ENCODE results near the gene IAH1. TPM values are rescaled to one million over a fixed set of nuclear protein-coding genes. Genes with fewer than 3 reads are reported as not detected.

Gene IAH1
- total RNA-seq, 1 experiment from 2014 or later = 25.0 TPM

- Mint-ChIP-seq H3K36me3 (ENCODE audit: insufficient read depth, unreplicated experiment) (peaks cover 24% of the 10 kb centered on the region), H3K27ac (ENCODE audit: unreplicated experiment) (peak overlapping the region; percentile 66), H3K4me1 (ENCODE audit: low read depth, unreplicated experiment) (peaks cover 18% of the 10 kb centered on the region), H3K27me3 (ENCODE audit: unreplicated experiment) (no peaks in the 10 kb centered on the region), H3K9me3 (ENCODE audit: low read depth, unreplicated experiment) (no peaks in the 10 kb centered on the region), H3K4me3 (ENCODE audit: low read depth, unreplicated experiment) (peak overlapping the region; percentile 55)
- no TSS peak for BruUV-seq (replicated peaks)
- DNase-seq = peak; percentile 21
- intact Hi-C loops (cut with micrococcal nuclease; ENCODE audit: unreplicated experiment) = no loop called here
- CTCF ChIA-PET = interaction anchor here (0.6 kb wide), 2 partner anchors 107 to 234 kb away, joined by 3 to 9 read pairs; no protein-coding TSS in a partner anchor
- no peak for TF ChIP-seq CTCF (IDR thresholded peaks at IDR 0.05; ENCODE audit: unreplicated experiment)
These were observed 62.2 kb downstream of the IAH1 start for GRCh38 chr2:9536504-9536903.

GRCh38 chr2:9538000-9538507, 63.7 kb downstream of the IAH1 start:
- peak overlapping the region; percentile 33 for H3K27ac Mint-ChIP-seq (ENCODE audit: unreplicated experiment)
- CTCF ChIA-PET = no interaction called here

More at GRCh38 chr2:9538000-9538507, 63.7 kb downstream of the IAH1 start:
- no peak overlapping the region for H3K4me3 Mint-ChIP-seq (ENCODE audit: low read depth, unreplicated experiment)
- H3K27me3 Mint-ChIP-seq (ENCODE audit: unreplicated experiment) = no peaks in the 10 kb centered on the region
- DNase-seq = no peak
- intact Hi-C loops (cut with micrococcal nuclease; ENCODE audit: unreplicated experiment) = no loop called here
- BruUV-seq (replicated peaks) = no TSS peak
- peaks cover 15% of the 10 kb centered on the region for H3K36me3 Mint-ChIP-seq (ENCODE audit: insufficient read depth, unreplicated experiment)
- TF ChIP-seq CTCF (IDR thresholded peaks at IDR 0.05; ENCODE audit: unreplicated experiment) = no peak
- peaks cover 18% of the 10 kb centered on the region for H3K4me1 Mint-ChIP-seq (ENCODE audit: low read depth, unreplicated experiment)
- no peaks in the 10 kb centered on the region for H3K9me3 Mint-ChIP-seq (ENCODE audit: low read depth, unreplicated experiment)

Other genes starting within 250 kb of the IAH1 start
- gene ITGB1BP1, start 51.0 kb upstream of the IAH1 start, total RNA-seq (2022) = 87.0 and 93.1 TPM in 2 replicates
- 54.8 and 56.7 TPM in 2 replicates for gene CPSF3, start 50.9 kb upstream of the IAH1 start, total RNA-seq (2022)
- 53.5 and 54.2 TPM in 2 replicates for gene ADAM17, start 81.3 kb downstream of the IAH1 start, total RNA-seq (2022)
- gene YWHAQ, start 156.4 kb downstream of the IAH1 start, total RNA-seq (2022) = 296 and 307 TPM in 2 replicates

Measured in Calu3 (cell line).